H9 (cell line): ENCODE measurements around the gene AJAP1. TPM values are rescaled to one million over a fixed set of nuclear protein-coding genes. Genes with fewer than 3 reads are reported as not detected.
A peak's percentile ranks its signal among the peaks of the same experiment; 100 is the strongest.

ENCODE experiments used
- DNase-seq: peaks from one replicate; pipeline ENCODE4 v3.0.0-alpha.2; 2017
- H2AFZ ChIP-seq: one replicate; pipeline ENCODE4 v1.6.1; 2013; ENCODE audit warnings: mild to moderate bottlenecking, low read length, control low read depth, moderate library complexity
- H2AK5ac ChIP-seq: 2 replicates; pipeline ENCODE4 v1.6.1; 2013; ENCODE audit warnings: low read length, control low read depth, mixed read lengths; ENCODE audit not compliant: insufficient read length
- H2BK120ac ChIP-seq: one replicate; pipeline ENCODE4 v1.6.1; 2013; ENCODE audit warnings: low read depth, mild to moderate bottlenecking, low read length, control low read depth, inconsistent platforms; ENCODE audit not compliant: poor library complexity, severe bottlenecking
- H2BK12ac ChIP-seq: 2 replicates; pipeline ENCODE4 v1.6.1; 2013; ENCODE audit warnings: low read length, control low read depth, mixed read lengths, low read depth; ENCODE audit not compliant: insufficient read length
- H2BK15ac ChIP-seq: 2 replicates; pipeline ENCODE4 v1.6.1; 2013; ENCODE audit warnings: low read depth, low read length, control low read depth
- H2BK20ac ChIP-seq: one replicate; pipeline ENCODE4 v1.6.1; 2013; ENCODE audit warnings: low read depth, mild to moderate bottlenecking, low read length, control low read depth, inconsistent platforms; ENCODE audit not compliant: poor library complexity, severe bottlenecking
- H2BK5ac ChIP-seq: 2 replicates; pipeline ENCODE4 v1.6.1; 2013; ENCODE audit warnings: low read length, control low read depth, mixed read lengths; ENCODE audit not compliant: insufficient read length
- H3K14ac ChIP-seq: 2 replicates; pipeline ENCODE4 v1.6.1; 2013; ENCODE audit warnings: low read length, control low read depth; ENCODE audit not compliant: insufficient read depth
- H3K18ac ChIP-seq: 2 replicates; pipeline ENCODE4 v1.6.1; 2013; ENCODE audit warnings: low read depth, mild to moderate bottlenecking, mixed read lengths, low read length, control low read depth; ENCODE audit not compliant: insufficient read length
- H3K23ac ChIP-seq: 2 replicates; pipeline ENCODE4 v1.6.1; 2013; ENCODE audit warnings: low read length, control low read depth, mixed read lengths, low read depth; ENCODE audit not compliant: insufficient read length
- H3K23me2 ChIP-seq: 2 replicates; pipeline ENCODE4 v1.6.1; 2013; ENCODE audit warnings: low read depth, mild to moderate bottlenecking, mixed read lengths, low read length, control low read depth; ENCODE audit not compliant: insufficient read length, poor library complexity, severe bottlenecking
- H3K27ac ChIP-seq: 2 replicates; pipeline ENCODE4 v1.5.1; 2013; ENCODE audit warnings: low read length, control low read depth, mixed read lengths, low read depth; ENCODE audit not compliant: insufficient read length
- H3K27me3 ChIP-seq: 2 replicates; pipeline ENCODE4 v1.6.1; 2013; ENCODE audit warnings: low read length, control low read depth, inconsistent platforms; ENCODE audit not compliant: insufficient read depth
- H3K4ac ChIP-seq: 2 replicates; pipeline ENCODE4 v1.6.1; 2013; ENCODE audit warnings: low read depth, mild to moderate bottlenecking, control low read depth, inconsistent platforms, low read length, moderate library complexity
- H3K4me1 ChIP-seq: 2 replicates; pipeline ENCODE4 v1.6.1; 2013; ENCODE audit warnings: low read length, control low read depth, inconsistent platforms; ENCODE audit not compliant: insufficient read depth
- H3K4me2 ChIP-seq: 2 replicates; pipeline ENCODE4 v1.6.1; 2013; ENCODE audit warnings: low read length, control low read depth, mixed read lengths; ENCODE audit not compliant: insufficient read length, insufficient read depth
- H3K56ac ChIP-seq: 2 replicates; pipeline ENCODE4 v1.6.1; 2013; ENCODE audit warnings: low read depth, mild to moderate bottlenecking, mixed read lengths, low read length, control low read depth; ENCODE audit not compliant: insufficient read length
- H3K79me1 ChIP-seq: 2 replicates; pipeline ENCODE4 v1.6.1; 2013; ENCODE audit warnings: low read depth, mild to moderate bottlenecking, moderate library complexity, low read length, control low read depth, inconsistent platforms; ENCODE audit not compliant: insufficient read depth, poor library complexity, severe bottlenecking
- H3K79me2 ChIP-seq: 2 replicates; pipeline ENCODE4 v1.6.1; 2013; ENCODE audit warnings: low read length, control low read depth, inconsistent platforms; ENCODE audit not compliant: insufficient read depth
- H3K9ac ChIP-seq: 2 replicates; pipeline ENCODE4 v1.6.1; 2013; ENCODE audit warnings: low read length, control low read depth, mixed read lengths; ENCODE audit not compliant: insufficient read length; ENCODE audit errors: extremely low read depth
- H3K9me3 ChIP-seq: one replicate; pipeline ENCODE4 v1.6.1; 2013; ENCODE audit warnings: low read depth, low read length, inconsistent platforms; ENCODE audit not compliant: control insufficient read depth
- H3T11ph ChIP-seq: one replicate; pipeline ENCODE4 v1.6.1; 2013; ENCODE audit warnings: mild to moderate bottlenecking, low read length, control low read depth, inconsistent platforms
- H4K20me1 ChIP-seq: one replicate; pipeline ENCODE4 v1.6.1; 2013; ENCODE audit not compliant: control insufficient read depth, insufficient read length, insufficient read depth
- H4K5ac ChIP-seq: 2 replicates; pipeline ENCODE4 v1.6.1; 2013; ENCODE audit warnings: low read depth, mild to moderate bottlenecking, mixed read lengths, low read length, control low read depth; ENCODE audit not compliant: insufficient read length
- H4K8ac ChIP-seq: replicated peaks from 2 replicates; pipeline ENCODE4 v1.6.1; 2013; ENCODE audit warnings: low read length, control low read depth, mixed read lengths, low read depth; ENCODE audit not compliant: insufficient read length
- H4K91ac ChIP-seq: 2 replicates; pipeline ENCODE4 v1.6.1; 2013; ENCODE audit warnings: low read depth, mild to moderate bottlenecking, moderate library complexity, mixed read lengths, low read length, control low read depth; ENCODE audit not compliant: insufficient read length
- H3K27ac Mint-ChIP-seq, 3 experiments: 2 replicates in 2 of 3; 3 replicates in 1 of 3; pipeline ENCODE4 v1.8.0; 2020 to 2021; ENCODE audit warnings: mixed read lengths in 3 of 3, mild to moderate bottlenecking in 1 of 3, moderate library complexity in 1 of 3
- H3K27me3 Mint-ChIP-seq: 2 replicates; pipeline ENCODE4 v1.8.0; 2021; ENCODE audit warnings: low read depth, mild to moderate bottlenecking, moderate library complexity, mixed read lengths
- H3K36me3 Mint-ChIP-seq, 3 experiments: 2 replicates in 2 of 3; 3 replicates in 1 of 3; pipeline ENCODE4 v1.8.0; 2020 to 2021; ENCODE audit warnings: low read depth in 3 of 3, mixed read lengths in 3 of 3; ENCODE audit not compliant: insufficient read depth in 1 of 3
- H3K4me1 Mint-ChIP-seq, 2 experiments: 2 replicates each; pipeline ENCODE4 v1.8.0; 2020; ENCODE audit warnings: mixed read lengths in 2 of 2
- H3K4me3 Mint-ChIP-seq, 2 experiments: 2 replicates in 1 of 2; 3 replicates in 1 of 2; pipeline ENCODE4 v1.8.0; 2020 to 2021; ENCODE audit warnings: mild to moderate bottlenecking in 2 of 2, mixed read lengths in 2 of 2, moderate library complexity in 1 of 2
- H3K9me3 Mint-ChIP-seq, 2 experiments: 2 replicates in 1 of 2; 3 replicates in 1 of 2; pipeline ENCODE4 v1.8.0; 2020; ENCODE audit warnings: mild to moderate bottlenecking in 2 of 2, mixed read lengths in 2 of 2, moderate library complexity in 1 of 2
- WGBS: extraction: QIAGEN DNeasy Blood & Tissue Kit; methylation state at CpG from one replicate; pipeline ENCODE4 v1.1.7; 2013; ENCODE audit warnings: missing lambda C conversion rate, low lambda C conversion rate, mixed read lengths; ENCODE audit not compliant: insufficient read length; ENCODE audit errors: extremely low coverage; 5-methylcytosine and 5-hydroxymethylcytosine counted together
- total RNA-seq: library from RNA; stranded (reverse); gene quantifications from 2 replicates; pipeline ENCODE4 v1.2.1, GENCODE V29; 2021
- TF ChIP-seq, protein P1 (sequence below): fragments of 200-600 bp; sonication (generic); conservative IDR thresholded peaks from 3 replicates; pipeline ENCODE4 v1.8.0; 2021; ENCODE audit warnings: antibody characterized with exemption, mild to moderate bottlenecking

Gene AJAP1
- total RNA-seq, 1 experiment from 2014 or later = 8.6 TPM

DNA sequence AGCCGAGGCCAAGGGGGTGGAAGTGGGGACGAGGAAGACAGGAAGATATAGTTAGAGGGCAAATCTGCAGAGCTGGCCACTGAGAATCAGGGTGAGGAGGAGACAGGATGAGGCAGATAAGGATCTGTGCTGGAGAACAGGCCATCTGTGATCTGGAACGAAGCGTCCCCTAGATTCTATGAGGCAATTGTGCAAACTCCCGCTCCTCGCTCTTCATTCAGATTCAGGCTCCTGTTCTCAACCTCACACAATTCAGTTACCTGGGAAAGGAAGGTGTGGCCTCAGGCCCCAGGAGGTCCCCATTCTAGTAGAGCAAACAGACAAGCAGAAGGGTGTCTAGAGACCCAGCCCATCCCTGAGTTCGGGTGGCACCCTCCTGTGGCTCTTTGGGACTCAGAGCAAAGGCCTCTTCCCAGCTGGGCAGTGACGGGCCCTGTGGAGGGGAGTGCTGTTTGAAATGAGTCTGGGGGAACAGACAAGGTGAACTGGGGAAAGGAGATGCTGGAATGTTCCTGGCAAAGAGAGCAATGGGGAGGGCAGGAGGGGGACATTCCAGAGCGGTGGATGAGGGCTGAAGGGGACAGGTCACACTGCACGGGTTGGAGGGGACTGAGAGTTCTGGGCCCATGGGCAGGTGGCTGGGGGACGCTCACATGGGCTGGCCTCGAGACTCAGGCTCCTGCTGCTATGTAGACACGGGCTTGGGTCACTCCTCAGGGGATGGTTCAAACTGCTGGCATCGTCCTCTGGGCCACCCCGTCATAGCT lies 39.9 kb upstream of the AJAP1 start:
- no peak overlapping the region for H3K4me3 Mint-ChIP-seq
- Histone ChIP-seq H3T11ph (no peak overlapping the region), H4K8ac (no peak overlapping the region), H2BK15ac (no peak overlapping the region), H4K20me1 (no peaks in the 10 kb centered on the region), H3K4me2 (no peak overlapping the region), H3K79me2 (no peaks in the 10 kb centered on the region), H2AFZ (no peak overlapping the region), H3K9ac (no peak overlapping the region), H2BK120ac (no peak overlapping the region), H3K9me3 (no peaks in the 10 kb centered on the region), H3K4me1 (no peaks in the 10 kb centered on the region), H3K18ac (no peak overlapping the region), H3K14ac (no peak overlapping the region; the same call in 1 of the 2 replicates), H3K23ac (no peak overlapping the region), H2BK5ac (no peak overlapping the region), H3K79me1 (no peaks in the 10 kb centered on the region), H3K23me2 (no peaks in the 10 kb centered on the region), H4K5ac (no peak overlapping the region), H4K91ac (no peak overlapping the region), H2BK20ac (no peak overlapping the region), H3K4ac (no peak overlapping the region), H2AK5ac (no peak overlapping the region), H3K56ac (no peak overlapping the region), H3K27me3 (no peaks in the 10 kb centered on the region), H2BK12ac (no peak overlapping the region), H3K27ac (no peak overlapping the region)
- TF ChIP-seq, protein P1, sequence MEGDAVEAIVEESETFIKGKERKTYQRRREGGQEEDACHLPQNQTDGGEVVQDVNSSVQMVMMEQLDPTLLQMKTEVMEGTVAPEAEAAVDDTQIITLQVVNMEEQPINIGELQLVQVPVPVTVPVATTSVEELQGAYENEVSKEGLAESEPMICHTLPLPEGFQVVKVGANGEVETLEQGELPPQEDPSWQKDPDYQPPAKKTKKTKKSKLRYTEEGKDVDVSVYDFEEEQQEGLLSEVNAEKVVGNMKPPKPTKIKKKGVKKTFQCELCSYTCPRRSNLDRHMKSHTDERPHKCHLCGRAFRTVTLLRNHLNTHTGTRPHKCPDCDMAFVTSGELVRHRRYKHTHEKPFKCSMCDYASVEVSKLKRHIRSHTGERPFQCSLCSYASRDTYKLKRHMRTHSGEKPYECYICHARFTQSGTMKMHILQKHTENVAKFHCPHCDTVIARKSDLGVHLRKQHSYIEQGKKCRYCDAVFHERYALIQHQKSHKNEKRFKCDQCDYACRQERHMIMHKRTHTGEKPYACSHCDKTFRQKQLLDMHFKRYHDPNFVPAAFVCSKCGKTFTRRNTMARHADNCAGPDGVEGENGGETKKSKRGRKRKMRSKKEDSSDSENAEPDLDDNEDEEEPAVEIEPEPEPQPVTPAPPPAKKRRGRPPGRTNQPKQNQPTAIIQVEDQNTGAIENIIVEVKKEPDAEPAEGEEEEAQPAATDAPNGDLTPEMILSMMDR = no peak
- peaks cover 6 to 14% (median 8%) of the 10 kb centered on the region in 3 experiments; a peak in 3 of 7 replicates for H3K36me3 Mint-ChIP-seq
- peaks cover 9 to 16% of the 10 kb centered on the region in 2 experiments for H3K9me3 Mint-ChIP-seq
- WGBS = no CpG with 5 or more reads among the region's 15 CpGs
- H3K27ac Mint-ChIP-seq = peak overlapping the region in 1 of 3 experiments; percentile 72; a peak in 1 of 7 replicates
- DNase-seq = no peak
- peaks cover 14 to 15% of the 10 kb centered on the region in 2 experiments for H3K4me1 Mint-ChIP-seq
- peaks cover 1% of the 10 kb centered on the region; the same call in 1 of the 2 replicates for H3K27me3 Mint-ChIP-seq
